Kidney (tissue), 14 donors: Measurements from ENCODE around the gene SEC14L5. TPM values are rescaled to one million over a fixed set of nuclear protein-coding genes. Genes with fewer than 3 reads are reported as not detected.

Experiments used
- DNase-seq, 5 donors: peaks; one replicate each; pipeline ENCODE4 v3.0.0-alpha.2; 2013 to 2020
- FAIRE-seq: peaks from 2 replicates; lab custom pipeline; 2012; peaks lifted over from hg19 to GRCh38; lab: Jason Lieb, UNC
- H3K27ac ChIP-seq, 2 donors: one replicate each; pipeline ENCODE4 v1.7.0; 2013; ENCODE audit warnings: low read depth in 2 of 2, low read length in 2 of 2, inconsistent platforms in 1 of 2
- H3K27me3 ChIP-seq: one replicate; pipeline ENCODE4 v1.7.1; 2013; ENCODE audit warnings: low read length, inconsistent platforms; ENCODE audit not compliant: control insufficient read depth, insufficient read depth
- H3K36me3 ChIP-seq, 3 donors: one replicate each; pipeline versions ENCODE4 v1.7.0 to v1.7.1; 2013; ENCODE audit warnings: low read length in 3 of 3, control low read depth in 1 of 3, inconsistent platforms in 1 of 3; ENCODE audit not compliant: insufficient read depth in 3 of 3, control insufficient read depth in 2 of 3
- H3K4me1 ChIP-seq, 3 donors: one replicate each; pipeline versions ENCODE4 v1.7.0 to v1.7.1; 2013; ENCODE audit warnings: low read length in 3 of 3, inconsistent platforms in 1 of 3, low read depth in 1 of 3; ENCODE audit not compliant: control insufficient read depth in 2 of 3, insufficient read depth in 2 of 3
- H3K4me3 ChIP-seq, 3 donors: one replicate each; pipeline versions ENCODE4 v1.7.0 to v1.8.1; 2013; ENCODE audit warnings: low read length in 3 of 3, control low read depth in 1 of 3, inconsistent platforms in 1 of 3
- H3K9ac ChIP-seq, 3 donors: one replicate each; pipeline versions ENCODE4 v1.7.0 to v1.7.1; 2013; ENCODE audit warnings: low read length in 3 of 3, control low read depth in 1 of 3, inconsistent platforms in 1 of 3
- H3K9me3 ChIP-seq, 3 donors: one replicate each; pipeline versions ENCODE4 v1.7.0 to v1.7.1; 2013; ENCODE audit warnings: low read length in 3 of 3, control low read depth in 1 of 3, inconsistent platforms in 1 of 3; ENCODE audit not compliant: control insufficient read depth in 2 of 3, insufficient read depth in 1 of 3
- intact Hi-C: fragments of 100-400 bp; cut with DNase I; formaldehyde crosslinking; loops from one replicate; pipeline ENCODE4 v1.11.1; 2022
- polyA plus RNA-seq: library from polyadenylated mRNA; stranded (reverse); fragments of 350-450 nt; fragmentation: Illumina TruSeq; extraction: RNeasy Lipid Tissue Mini Kit (QIAGEN cat#74804); gene quantifications from one replicate; pipeline ENCODE4 v1.2.3, GENCODE V29; 2014; ENCODE audit warnings: low read depth, low replicate concordance; ENCODE audit not compliant: insufficient read depth
- total RNA-seq: library from RNA; stranded (reverse); fragmentation: NEBNext Ultra II Directional; extraction: Animal tissue kit (Norgen Biotek cat#: 25700); gene quantifications from one replicate; pipeline ENCODE4 v1.2.1, GENCODE V29; 2021
- TF ChIP-seq, protein P1 (sequence below): IDR thresholded peaks from 3 replicates; pipeline ENCODE4 v1.5.1; 2012; ENCODE audit warnings: mild to moderate bottlenecking, moderate library complexity, borderline replicate concordance; ENCODE audit not compliant: insufficient read depth; ENCODE audit errors: extremely low read depth
- donor health status: control.
- donor health status: control.
- donor health status: control.
- donor health status: control.
- donor health status: control.
- donor health status: DM: yes; HTN: yes; CAD: no.
- donor health status: Normal renal cell carcinoma (clear cell type).

Gene SEC14L5
- total and polyA plus RNA-seq, 2 donors from 2014 or later, result 0.13 to 0.16 TPM

DNA sequence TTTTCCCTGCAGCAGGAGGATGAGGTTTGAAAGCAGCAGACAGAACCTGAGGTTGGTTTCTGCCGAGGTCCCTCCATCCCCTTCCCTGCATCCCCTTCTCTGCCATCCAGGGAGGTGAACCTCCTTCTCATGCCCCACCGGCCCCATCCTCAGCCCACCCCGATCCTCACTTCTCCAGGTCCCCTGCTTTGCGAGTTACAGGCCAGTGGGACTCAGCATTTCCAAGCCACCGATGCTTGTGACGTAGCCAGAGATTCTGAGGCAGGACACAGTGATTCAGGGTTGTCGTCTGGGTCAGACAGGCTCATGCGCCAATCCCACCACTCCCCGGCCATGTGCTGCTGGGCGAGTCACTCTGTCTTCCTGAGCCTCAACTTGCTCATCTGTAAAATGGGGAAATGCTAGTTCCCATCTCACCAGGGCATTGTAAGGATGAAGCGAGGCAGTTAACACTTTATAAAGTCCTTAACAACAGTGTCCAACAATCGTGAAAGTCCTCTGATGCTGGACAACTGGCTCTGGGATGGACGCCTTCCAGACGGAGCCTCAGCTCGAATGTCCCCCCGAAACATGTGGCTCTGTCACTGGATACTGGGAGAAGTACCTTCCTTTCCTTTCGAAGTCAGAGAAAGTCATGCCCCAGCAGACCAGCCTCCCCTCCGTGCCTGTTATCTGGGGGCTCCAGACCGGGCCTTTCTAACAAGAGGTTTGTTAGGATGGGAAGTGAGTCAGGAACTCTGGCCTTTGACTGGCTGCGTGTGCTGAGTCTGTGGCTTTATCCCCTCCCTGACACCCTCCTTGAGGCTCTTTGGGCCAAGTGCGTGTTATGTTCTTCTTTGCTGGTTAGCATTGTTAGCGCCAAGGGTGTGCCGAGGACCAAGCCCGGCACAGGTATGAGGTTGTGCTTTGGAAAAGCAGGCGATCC, 21.9 kb downstream of the SEC14L5 start:
- H3K27ac ChIP-seq, result no peak overlapping the region
- TF ChIP-seq, protein P1, sequence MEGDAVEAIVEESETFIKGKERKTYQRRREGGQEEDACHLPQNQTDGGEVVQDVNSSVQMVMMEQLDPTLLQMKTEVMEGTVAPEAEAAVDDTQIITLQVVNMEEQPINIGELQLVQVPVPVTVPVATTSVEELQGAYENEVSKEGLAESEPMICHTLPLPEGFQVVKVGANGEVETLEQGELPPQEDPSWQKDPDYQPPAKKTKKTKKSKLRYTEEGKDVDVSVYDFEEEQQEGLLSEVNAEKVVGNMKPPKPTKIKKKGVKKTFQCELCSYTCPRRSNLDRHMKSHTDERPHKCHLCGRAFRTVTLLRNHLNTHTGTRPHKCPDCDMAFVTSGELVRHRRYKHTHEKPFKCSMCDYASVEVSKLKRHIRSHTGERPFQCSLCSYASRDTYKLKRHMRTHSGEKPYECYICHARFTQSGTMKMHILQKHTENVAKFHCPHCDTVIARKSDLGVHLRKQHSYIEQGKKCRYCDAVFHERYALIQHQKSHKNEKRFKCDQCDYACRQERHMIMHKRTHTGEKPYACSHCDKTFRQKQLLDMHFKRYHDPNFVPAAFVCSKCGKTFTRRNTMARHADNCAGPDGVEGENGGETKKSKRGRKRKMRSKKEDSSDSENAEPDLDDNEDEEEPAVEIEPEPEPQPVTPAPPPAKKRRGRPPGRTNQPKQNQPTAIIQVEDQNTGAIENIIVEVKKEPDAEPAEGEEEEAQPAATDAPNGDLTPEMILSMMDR, result no peak
- no peaks in the 10 kb centered on the region for H3K27me3 ChIP-seq
- FAIRE-seq, result no peak
- DNase-seq, result peak in 1 of 5 donors; percentile 15
- H3K9me3 ChIP-seq, result no peaks in the 10 kb centered on the region
- no peak overlapping the region for H3K9ac ChIP-seq
- no peaks in the 10 kb centered on the region for H3K4me1 ChIP-seq
- H3K4me3 ChIP-seq, result no peak overlapping the region
- intact Hi-C loops, result no loop called here
- H3K36me3 ChIP-seq, result no peaks in the 10 kb centered on the region

DNA sequence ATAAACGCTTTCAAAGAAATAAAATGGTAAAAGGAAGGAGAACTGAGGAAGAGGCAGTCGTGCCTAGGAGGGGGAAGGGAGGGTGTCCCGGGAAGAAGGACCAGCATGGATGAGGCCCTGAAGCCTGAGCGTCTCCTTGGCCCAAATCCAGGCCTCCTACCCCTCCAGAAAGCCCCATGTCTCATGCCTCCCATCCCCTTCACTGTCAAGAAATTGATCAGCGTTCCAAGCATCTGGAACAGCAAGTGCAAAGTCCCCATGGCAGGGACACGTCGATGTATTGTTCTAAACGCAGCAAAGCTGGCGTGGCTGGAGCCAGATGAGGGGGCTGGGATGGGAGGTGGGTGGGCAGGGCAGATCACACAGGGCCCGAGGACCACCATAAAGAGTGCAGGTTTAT, 22.6 kb downstream of the SEC14L5 start:
- no peaks in the 10 kb centered on the region for H3K9me3 ChIP-seq
- H3K9ac ChIP-seq, result no peak overlapping the region
- H3K4me3 ChIP-seq, result no peak overlapping the region
- TF ChIP-seq, protein P1, result no peak
- H3K27me3 ChIP-seq, result no peaks in the 10 kb centered on the region
- H3K4me1 ChIP-seq, result no peaks in the 10 kb centered on the region
- no peak for DNase-seq
- no peak for FAIRE-seq
- no peak overlapping the region for H3K27ac ChIP-seq
- intact Hi-C loops, result no loop called here
- H3K36me3 ChIP-seq, result no peaks in the 10 kb centered on the region

DNA sequence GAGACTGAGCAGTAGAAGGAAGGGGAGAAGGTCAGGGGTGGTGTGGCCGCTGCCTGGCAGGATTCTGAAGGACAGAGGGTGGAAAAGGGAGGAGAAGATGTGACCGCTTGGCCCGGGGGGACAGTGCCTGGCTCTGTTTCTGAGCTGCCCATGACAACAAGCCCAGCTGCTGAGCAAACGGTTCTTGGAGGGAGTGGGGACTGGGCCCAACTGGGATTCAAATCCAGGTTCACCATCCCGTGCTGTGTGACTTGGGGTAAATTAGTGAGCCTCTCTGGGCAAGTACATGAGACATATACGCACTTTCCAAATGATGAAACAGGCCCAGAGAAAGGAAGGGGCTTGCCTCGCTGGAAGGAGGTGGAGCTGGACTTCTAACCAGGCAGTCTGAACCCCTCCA, 23.3 kb downstream of the SEC14L5 start:
- H3K4me3 ChIP-seq, result no peak overlapping the region
- DNase-seq, result no peak
- no peak for FAIRE-seq
- no peaks in the 10 kb centered on the region for H3K36me3 ChIP-seq
- H3K9ac ChIP-seq, result no peak overlapping the region
- intact Hi-C loops, result no loop called here
- H3K27me3 ChIP-seq, result no peaks in the 10 kb centered on the region
- H3K9me3 ChIP-seq, result no peaks in the 10 kb centered on the region
- TF ChIP-seq, protein P1, result no peak
- no peak overlapping the region for H3K27ac ChIP-seq
- no peaks in the 10 kb centered on the region for H3K4me1 ChIP-seq
